AG04450 (cell line): Measurements from ENCODE around the gene LRRC3C. TPM values are rescaled to one million over a fixed set of nuclear protein-coding genes. Genes with fewer than 3 reads are reported as not detected.

Source experiments
- CTCF ChIA-PET: fragments of 300-600, 350-600 bp; formaldehyde crosslinking; extraction: SDS; loops from one replicate; lab custom pipeline; 2022; ENCODE audit warnings: antibody characterized with exemption, inconsistent platforms; lab: Charles Lee
- POLR2A ChIA-PET: fragments of 350-600 bp; formaldehyde crosslinking; extraction: SDS; loops from one replicate; lab custom pipeline; 2021; ENCODE audit warnings: antibody characterized with exemption, inconsistent platforms; lab: Yijun Ruan, JAX
- DNase-seq: peaks from one replicate; pipeline ENCODE4 v3.0.0-alpha.2; 2011; ENCODE audit warnings: low read depth, low spot score
- H3K27ac ChIP-seq: one replicate; pipeline ENCODE4 v1.5.1; 2012; ENCODE audit warnings: low read depth, low read length, control low read depth
- H3K27me3 ChIP-seq: one replicate; pipeline ENCODE4 v1.6.0; 2012; ENCODE audit warnings: low read length; ENCODE audit not compliant: control insufficient read depth, insufficient read depth
- H3K4me3 ChIP-seq: 2 replicates; pipeline ENCODE4 v1.5.1; 2011; ENCODE audit warnings: mild to moderate bottlenecking, low read depth, low read length, control low read depth
- H3K9me3 ChIP-seq: 2 replicates; pipeline ENCODE4 v1.5.1; 2012; ENCODE audit warnings: low read length; ENCODE audit not compliant: control insufficient read depth, insufficient read depth
- CTCF ChIP-seq: IDR thresholded peaks from 2 replicates; pipeline ENCODE4 v1.5.1; 2011; ENCODE audit warnings: low read depth, low read length, control low read depth, inconsistent platforms
- polyA plus RNA-seq: library from polyadenylated mRNA; depleted of rRNA; stranded (reverse); fragments of >200 nt; gene quantifications from 2 replicates; pipeline ENCODE4 v1.2.3, GENCODE V29; 2011

Gene LRRC3C
- polyA plus RNA-seq, 1 experiment, result not detected

GRCh38 chr17:39973496-39973895 lies 46.0 kb downstream of the LRRC3C start:
- POLR2A ChIA-PET, result no interaction called here
- Histone ChIP-seq H3K4me3 (no peak overlapping the region), H3K9me3 (no peaks in the 10 kb centered on the region), H3K27ac (no peak overlapping the region), H3K27me3 (peaks cover 10% of the 10 kb centered on the region)
- no peak for DNase-seq
- CTCF ChIA-PET, result no interaction called here
- no peak for TF ChIP-seq CTCF

GRCh38 chr17:39974433-39974832 lies 46.9 kb downstream of the LRRC3C start:
- H3K4me3 ChIP-seq, result no peak overlapping the region
- peaks cover 7% of the 10 kb centered on the region for H3K27me3 ChIP-seq
- no peak for DNase-seq
- H3K27ac ChIP-seq, result no peak overlapping the region
- H3K9me3 ChIP-seq, result no peaks in the 10 kb centered on the region
- ChIA-PET POLR2A (no interaction called here), CTCF (no interaction called here)
- TF ChIP-seq CTCF, result no peak

GRCh38 chr17:39975801-39976200 lies 48.3 kb downstream of the LRRC3C start:
- H3K27ac ChIP-seq, result no peak overlapping the region
- TF ChIP-seq CTCF, result no peak
- ChIA-PET CTCF (interaction anchor here (1.4 kb wide), 1 partner anchor 18 kb away, joined by 4 read pairs; no protein-coding TSS in a partner anchor), POLR2A (interaction anchor here (0.7 kb wide), 1 partner anchor 11 kb away, joined by 4 read pairs; no protein-coding TSS in a partner anchor)
- no peak for DNase-seq
- H3K4me3 ChIP-seq, result no peak overlapping the region
- H3K27me3 ChIP-seq, result peaks cover 1% of the 10 kb centered on the region
- H3K9me3 ChIP-seq, result no peaks in the 10 kb centered on the region; the same call in 1 of the 2 replicates

GRCh38 chr17:39979016-39979670 lies 51.6 kb downstream of the LRRC3C start:
- DNase-seq, result peak; percentile 78
- Histone ChIP-seq H3K4me3 (no peak overlapping the region), H3K27me3 (no peaks in the 10 kb centered on the region), H3K27ac (peak overlapping the region; percentile 59), H3K9me3 (no peaks in the 10 kb centered on the region; the same call in 1 of the 2 replicates)
- ChIA-PET POLR2A (interaction anchor here (0.5 to 1.4 kb wide), 9 partner anchors 10 to 224 kb away, joined by 3 to 5 read pairs (median 3); partner anchors contain the start of gene NR1D1), CTCF (interaction anchor here (0.6 to 5.0 kb wide), 10 partner anchors 8 to 357 kb away, joined by 3 to 64 read pairs (median 6); no protein-coding TSS in a partner anchor)
- TF ChIP-seq CTCF, result no peak

GRCh38 chr17:39979893-39980350 lies 52.4 kb downstream of the LRRC3C start:
- ChIA-PET POLR2A (interaction anchor here (0.6 to 2.4 kb wide), 18 partner anchors 11 to 1708 kb away, joined by 3 to 16 read pairs (median 4); partner anchors contain the start of genes LRRC3C, MSL1, NR1D1 and ORMDL3), CTCF (interaction anchor here (0.6 to 5.0 kb wide), 17 partner anchors 9 to 358 kb away, joined by 3 to 64 read pairs (median 4); partner anchors contain the start of gene MIEN1)
- peak; percentile 35; the same call in 1 of the 2 replicates for TF ChIP-seq CTCF
- Histone ChIP-seq H3K27ac (peak overlapping the region; percentile 65), H3K4me3 (peak overlapping the region; percentile 71), H3K27me3 (no peaks in the 10 kb centered on the region), H3K9me3 (no peaks in the 10 kb centered on the region; the same call in 1 of the 2 replicates)
- DNase-seq, result no peak
